Measurements from ENCODE around the gene MAFG. TPM values are rescaled to one million over a fixed set of nuclear protein-coding genes. Genes with fewer than 3 reads are reported as not detected.
A peak's percentile ranks its signal among the peaks of the same experiment; 100 is the strongest.

Gene MAFG
- total and polyA plus RNA-seq, 2 donors (not counting 3 experiments of a cell fraction or from before 2014, with no cell fraction given), result 27.6 to 35.0 TPM

DNA sequence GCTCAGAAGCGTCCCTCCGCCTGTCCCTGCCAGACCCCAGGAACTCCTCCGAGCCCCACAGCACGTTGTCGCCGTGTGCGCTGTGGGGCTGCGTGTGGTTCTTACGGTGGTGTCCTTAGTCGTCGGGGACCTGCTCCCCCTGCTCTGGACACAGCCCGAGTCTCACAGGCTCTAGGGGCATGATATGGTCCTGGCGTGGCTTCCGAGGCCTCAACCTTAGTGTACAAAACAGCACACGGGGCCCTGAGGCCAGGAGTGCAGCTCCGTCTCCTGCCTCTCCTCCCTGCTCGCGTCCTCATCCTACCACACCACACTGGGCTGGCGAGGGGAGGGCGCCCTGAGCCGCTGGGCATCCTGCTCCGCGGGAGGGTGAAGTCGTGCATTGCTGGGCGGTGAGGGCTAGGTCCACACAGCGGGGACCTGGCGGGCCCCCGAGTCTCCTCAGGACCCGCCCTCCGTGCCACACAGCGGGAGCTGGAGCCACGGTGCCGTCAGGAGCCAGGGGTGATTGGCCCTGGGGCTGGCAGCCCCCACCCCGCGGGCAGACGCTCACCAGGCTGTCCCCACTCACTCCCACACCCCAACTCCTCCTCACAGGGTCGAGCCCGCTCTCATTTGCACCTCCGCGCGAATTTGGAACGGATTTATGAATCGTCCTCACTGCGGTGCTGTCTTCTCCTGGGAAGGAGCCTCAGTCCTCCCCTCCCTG lies 1.2 kb upstream of the MAFG start:
- BruUV-seq (replicated peaks), result no TSS peak
- H3K27ac ChIP-seq (ENCODE audit: insufficient read depth, low read depth, low read length), result no peak overlapping the region

More for the DNA sequence above, 1.2 kb upstream of the MAFG start:
- POLR2A ChIA-PET, result no interaction called here
- H3K9me1 ChIP-seq (replicated peaks; ENCODE audit: control insufficient read depth, extremely low read depth, insufficient read depth, low read length), result no peaks in the 10 kb centered on the region
- H3K4me1 ChIP-seq (ENCODE audit: control insufficient read depth, extremely low read depth, insufficient read depth, low read length), result peaks cover 12% of the 10 kb centered on the region
- H4K20me1 ChIP-seq (replicated peaks; ENCODE audit: control insufficient read depth, extremely low read depth, insufficient read depth, low read length), result no peaks in the 10 kb centered on the region
- H3K27me3 ChIP-seq (ENCODE audit: control insufficient read depth in 2 of 2, insufficient read depth in 2 of 2, low read length in 2 of 2), result no peaks in the 10 kb centered on the region
- H3K9me3 ChIP-seq (replicated peaks; ENCODE audit: control insufficient read depth, insufficient read depth, low read length), result no peaks in the 10 kb centered on the region
- H3K4me2 ChIP-seq (ENCODE audit: insufficient read depth, low read length), result peak overlapping the region; percentile 52
- no peak overlapping the region for H3K9ac ChIP-seq (replicated peaks; ENCODE audit: extremely low read depth, insufficient read depth, low read length)
- H3K36me3 ChIP-seq (ENCODE audit: control insufficient read depth in 2 of 2, extremely low read depth in 1 of 2, insufficient read depth in 2 of 2, low read length in 2 of 2), result peaks cover 0 to 3% of the 10 kb centered on the region in 2 experiments
- H3K4me3 ChIP-seq (replicated peaks in 1 of 3; ENCODE audit: insufficient read depth in 1 of 3, low read depth in 1 of 3, low read length in 3 of 3), result peak overlapping the region in 2 of 3 experiments; percentile 11 to 64
- intact Hi-C loops (cut with micrococcal nuclease) (loop anchor here (5.0 kb wide), 1 partner anchor 74 kb away; no protein-coding TSS in a partner anchor), dilution Hi-C loops (cut with MboI; ENCODE audit: extremely low pct_ligation_motif_present, low sequenced_read_pairs) (no loop called here)
- no peak for DNase-seq (ENCODE audit: low read depth, low spot score)
- CTCF ChIA-PET, result interaction anchor here (0.6 to 3.0 kb wide), 12 partner anchors 8 to 307 kb away, joined by 3 to 24 read pairs (median 4); partner anchors contain the start of genes NOTUM, PCYT2 and PYCR1
- FAIRE-seq, result no peak
- H2AFZ ChIP-seq (ENCODE audit: low read depth, low read length), result peak overlapping the region; percentile 66
- no peak for TF ChIP-seq EZH2 (IDR thresholded peaks at IDR 0.05; ENCODE audit: borderline replicate concordance, low read depth, low read length, severe bottlenecking)
- no peak for TF ChIP-seq FOS (IDR thresholded peaks at IDR 0.05; ENCODE audit: borderline replicate concordance, insufficient read depth, low read length)
- TF ChIP-seq GATA2 (IDR thresholded peaks at IDR 0.05; ENCODE audit: insufficient read depth, insufficient read length, low read depth, low read length), result no peak
- TF ChIP-seq POLR2AphosphoS5 (IDR thresholded peaks at IDR 0.05; ENCODE audit: insufficient read depth, low read depth, low read length), result no peak
- no peak for TF ChIP-seq MYC (IDR thresholded peaks at IDR 0.05; ENCODE audit: low read depth, low read length)
- TF ChIP-seq POLR2A (IDR thresholded peaks at IDR 0.05; ENCODE audit: low read depth, low read length), result no peak
- TF ChIP-seq JUN (IDR thresholded peaks at IDR 0.05; ENCODE audit: borderline replicate concordance, insufficient read depth, insufficient read length, low read depth), result no peak
- TF ChIP-seq, protein P1, sequence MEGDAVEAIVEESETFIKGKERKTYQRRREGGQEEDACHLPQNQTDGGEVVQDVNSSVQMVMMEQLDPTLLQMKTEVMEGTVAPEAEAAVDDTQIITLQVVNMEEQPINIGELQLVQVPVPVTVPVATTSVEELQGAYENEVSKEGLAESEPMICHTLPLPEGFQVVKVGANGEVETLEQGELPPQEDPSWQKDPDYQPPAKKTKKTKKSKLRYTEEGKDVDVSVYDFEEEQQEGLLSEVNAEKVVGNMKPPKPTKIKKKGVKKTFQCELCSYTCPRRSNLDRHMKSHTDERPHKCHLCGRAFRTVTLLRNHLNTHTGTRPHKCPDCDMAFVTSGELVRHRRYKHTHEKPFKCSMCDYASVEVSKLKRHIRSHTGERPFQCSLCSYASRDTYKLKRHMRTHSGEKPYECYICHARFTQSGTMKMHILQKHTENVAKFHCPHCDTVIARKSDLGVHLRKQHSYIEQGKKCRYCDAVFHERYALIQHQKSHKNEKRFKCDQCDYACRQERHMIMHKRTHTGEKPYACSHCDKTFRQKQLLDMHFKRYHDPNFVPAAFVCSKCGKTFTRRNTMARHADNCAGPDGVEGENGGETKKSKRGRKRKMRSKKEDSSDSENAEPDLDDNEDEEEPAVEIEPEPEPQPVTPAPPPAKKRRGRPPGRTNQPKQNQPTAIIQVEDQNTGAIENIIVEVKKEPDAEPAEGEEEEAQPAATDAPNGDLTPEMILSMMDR (IDR thresholded peaks at IDR 0.05; ENCODE audit: extremely low read depth in 1 of 2, insufficient read depth in 1 of 2, low read depth in 1 of 2, low read length in 2 of 2), result no peak
- TF ChIP-seq MAX (IDR thresholded peaks at IDR 0.05; ENCODE audit: insufficient read depth, insufficient read length), result no peak
- peaks cover 33% of the 10 kb centered on the region for H3K79me2 ChIP-seq (ENCODE audit: control insufficient read depth, insufficient read depth, low read length)

Measured in endothelial cell of umbilical vein (primary cell).